Activated CD4-positive, alpha-beta T cell treated with anti-CD3 and anti-CD28 coated beads for 4 hours (primary cell): ENCODE results near the gene ACO1.
A peak's percentile ranks its signal among the peaks of the same experiment; 100 is the strongest.

Source experiments
- DNase-seq, 2 donors: peaks; one replicate each; pipeline ENCODE4 v3.0.0-alpha.2; 2020

Gene ACO1

GRCh38 chr9:32424616-32425015 is 40.2 kb downstream of the ACO1 start:
- DNase-seq = no peak

GRCh38 chr9:32426278-32426939 is 42.0 kb downstream of the ACO1 start:
- no peak for DNase-seq

- no peak for DNase-seq
Observed at GRCh38 chr9:32427111-32427873, 42.8 kb downstream of the ACO1 start.

- DNase-seq = no peak
Observed at GRCh38 chr9:32430720-32431119, 46.3 kb downstream of the ACO1 start.

GRCh38 chr9:32431196-32431595 is 46.8 kb downstream of the ACO1 start:
- no peak for DNase-seq

GRCh38 chr9:32431940-32432555 is 47.6 kb downstream of the ACO1 start:
- peak; percentile 39 to 42 for DNase-seq

- no peak for DNase-seq
Observed at GRCh38 chr9:32434892-32435291, 50.4 kb downstream of the ACO1 start.

- DNase-seq = no peak
Observed at GRCh38 chr9:32441678-32442077, 57.2 kb downstream of the ACO1 start.

- no peak for DNase-seq
Observed at GRCh38 chr9:32442433-32442832, 58.0 kb downstream of the ACO1 start.

- no peak for DNase-seq
Observed at GRCh38 chr9:32449969-32450368, 65.5 kb downstream of the ACO1 start.

GRCh38 chr9:32454280-32454679 is 69.8 kb downstream of the ACO1 start:
- no peak for DNase-seq

- DNase-seq = no peak
Observed at GRCh38 chr9:32455738-32456137, 71.3 kb downstream of the ACO1 start.

GRCh38 chr9:32456564-32456963 is 72.1 kb downstream of the ACO1 start:
- no peak for DNase-seq

GRCh38 chr9:32463500-32464293 is 79.3 kb downstream of the ACO1 start:
- no peak for DNase-seq

GRCh38 chr9:32468740-32469139 is 84.3 kb downstream of the ACO1 start:
- no peak for DNase-seq

GRCh38 chr9:32472344-32472743 is 87.9 kb downstream of the ACO1 start:
- DNase-seq = no peak

- DNase-seq = no peak
Observed at GRCh38 chr9:32483343-32483742, 98.9 kb downstream of the ACO1 start.

- DNase-seq = no peak
Observed at GRCh38 chr9:32486839-32487562, 102.6 kb downstream of the ACO1 start.

- no peak for DNase-seq
Observed at GRCh38 chr9:32487981-32488380, 103.5 kb downstream of the ACO1 start.

GRCh38 chr9:32490601-32491000 is 106.2 kb downstream of the ACO1 start:
- no peak for DNase-seq

GRCh38 chr9:32497921-32498320 is 113.5 kb downstream of the ACO1 start:
- no peak for DNase-seq

- DNase-seq = no peak
Observed at GRCh38 chr9:32500768-32501167, 116.3 kb downstream of the ACO1 start.

- DNase-seq = no peak
Observed at GRCh38 chr9:32501868-32502267, 117.4 kb downstream of the ACO1 start.
